Hematopoietic multipotent progenitor cell (in vitro differentiated cells): ENCODE results near the gene PRPF18. TPM values are rescaled to one million over a fixed set of nuclear protein-coding genes. Genes with fewer than 3 reads are reported as not detected.
"Not testable (repeated sequence)": the region's sequence is repeated elsewhere in the genome, so short reads cannot be mapped to it uniquely, and the experiment has no call there.

Experiments
- DNase-seq, 3 donors: peaks; one replicate each; pipeline ENCODE4 v3.0.0-alpha.2; 2011 to 2015; ENCODE audit warnings: low read depth in 2 of 3, low spot score in 2 of 3
- total RNA-seq: library from RNA; depleted of rRNA; stranded (reverse); fragments of >200 nt; gene quantifications from one replicate; pipeline ENCODE4 v1.2.3, GENCODE V29; 2012

PRPF18 gene
- total RNA-seq, result 5.7 TPM

GRCh38 chr10:13586676-13587355, at the start of gene PRPF18:
Gene PRPF18, plus strand, starts transcription at chr10:13586965. Its CDS starts 122 bp downstream, at chr10:13587087.
- DNase-seq, result peak; percentile 77 to 96 (median 93)

- DNase-seq, result not testable (repeated sequence)
Measured at GRCh38 chr10:13537985-13538384, 48.8 kb upstream of the PRPF18 start.

GRCh38 chr10:13542533-13542932, 44.2 kb upstream of the PRPF18 start:
- no peak for DNase-seq

GRCh38 chr10:13550802-13551201, 36.0 kb upstream of the PRPF18 start:
- DNase-seq, result peak in 1 of 3 donors; percentile 46

GRCh38 chr10:13555884-13556510, 30.8 kb upstream of the PRPF18 start:
- DNase-seq, result no peak

GRCh38 chr10:13559124-13559700, 27.6 kb upstream of the PRPF18 start:
- DNase-seq, result no peak

- no peak for DNase-seq
Measured at GRCh38 chr10:13560597-13560996, 26.2 kb upstream of the PRPF18 start.

- no peak for DNase-seq
Measured at GRCh38 chr10:13563481-13564445, 23.0 kb upstream of the PRPF18 start.

- no peak for DNase-seq
Measured at GRCh38 chr10:13564576-13564975, 22.2 kb upstream of the PRPF18 start.

- no peak for DNase-seq
Measured at GRCh38 chr10:13567030-13567429, 19.7 kb upstream of the PRPF18 start.

- DNase-seq, result no peak
Measured at GRCh38 chr10:13571541-13571940, 15.2 kb upstream of the PRPF18 start.

GRCh38 chr10:13573960-13574359, 12.8 kb upstream of the PRPF18 start:
- no peak for DNase-seq

- DNase-seq, result no peak
Measured at GRCh38 chr10:13585195-13585751, 1.5 kb upstream of the PRPF18 start.

GRCh38 chr10:13585943-13586342, 822 bp upstream of the PRPF18 start:
- DNase-seq, result no peak

GRCh38 chr10:13587391-13587790, 626 bp downstream of the PRPF18 start:
- DNase-seq, result peak in 2 of 3 donors; percentile 8 to 10

GRCh38 chr10:13589316-13589715, 2.6 kb downstream of the PRPF18 start:
- DNase-seq, result peak in 1 of 3 donors; percentile 7

GRCh38 chr10:13590886-13591285, 4.1 kb downstream of the PRPF18 start:
- DNase-seq, result no peak

GRCh38 chr10:13592306-13592705, 5.5 kb downstream of the PRPF18 start:
- DNase-seq, result no peak

- no peak for DNase-seq
Measured at GRCh38 chr10:13593535-13593934, 6.8 kb downstream of the PRPF18 start.

- DNase-seq, result no peak
Measured at GRCh38 chr10:13594641-13595040, 7.9 kb downstream of the PRPF18 start.

GRCh38 chr10:13597909-13598308, 11.1 kb downstream of the PRPF18 start:
- no peak for DNase-seq
